Rectal smooth muscle tissue (tissue), 1 donor: ENCODE data around the gene ARFGEF3.

Source experiments
- H3K27ac ChIP-seq: one replicate; pipeline ENCODE4 v1.7.0; 2013; ENCODE audit warnings: low read depth, low read length, inconsistent platforms
- H3K27me3 ChIP-seq: one replicate; pipeline ENCODE4 v1.7.0; 2013; ENCODE audit warnings: low read length; ENCODE audit not compliant: control insufficient read depth, insufficient read depth
- H3K36me3 ChIP-seq: one replicate; pipeline ENCODE4 v1.7.0; 2013; ENCODE audit warnings: low read length; ENCODE audit not compliant: control insufficient read depth, insufficient read depth
- H3K4me1 ChIP-seq: one replicate; pipeline ENCODE4 v1.7.0; 2013; ENCODE audit warnings: low read length; ENCODE audit not compliant: control insufficient read depth, insufficient read depth
- H3K4me3 ChIP-seq: one replicate; pipeline ENCODE4 v1.7.0; 2013; ENCODE audit warnings: low read length
- H3K9ac ChIP-seq: one replicate; pipeline ENCODE4 v1.7.0; 2013; ENCODE audit warnings: low read length

The ARFGEF3 gene

GRCh38 chr6:138374815-138375214, 213.1 kb downstream of the ARFGEF3 start:
- Histone ChIP-seq H3K4me1 (no peaks in the 10 kb centered on the region), H3K27me3 (no peaks in the 10 kb centered on the region), H3K9ac (no peak overlapping the region), H3K36me3 (no peaks in the 10 kb centered on the region), H3K27ac (no peak overlapping the region), H3K4me3 (no peak overlapping the region)

DNA sequence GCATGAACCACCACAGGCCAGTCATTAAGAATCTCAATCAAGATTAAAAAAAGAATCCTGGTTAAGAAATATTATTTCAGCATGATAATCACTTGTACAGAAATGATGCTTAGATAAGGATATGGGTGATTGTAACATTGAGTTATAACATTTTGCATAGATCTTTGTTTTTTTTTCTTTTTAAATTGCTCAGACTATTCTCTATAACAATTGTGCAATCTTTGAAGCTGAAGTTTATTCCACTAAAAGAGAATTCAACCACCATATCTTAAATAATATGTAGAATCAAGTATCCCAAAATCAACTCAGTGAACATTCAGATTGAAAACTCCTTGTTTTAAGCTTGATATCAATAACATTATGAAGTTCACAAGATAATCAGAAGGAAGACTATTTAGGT, 215.3 kb downstream of the ARFGEF3 start:
- H3K9ac ChIP-seq, result no peak overlapping the region
- no peaks in the 10 kb centered on the region for H3K27me3 ChIP-seq
- no peaks in the 10 kb centered on the region for H3K4me1 ChIP-seq
- no peak overlapping the region for H3K27ac ChIP-seq
- no peaks in the 10 kb centered on the region for H3K36me3 ChIP-seq
- no peak overlapping the region for H3K4me3 ChIP-seq

DNA sequence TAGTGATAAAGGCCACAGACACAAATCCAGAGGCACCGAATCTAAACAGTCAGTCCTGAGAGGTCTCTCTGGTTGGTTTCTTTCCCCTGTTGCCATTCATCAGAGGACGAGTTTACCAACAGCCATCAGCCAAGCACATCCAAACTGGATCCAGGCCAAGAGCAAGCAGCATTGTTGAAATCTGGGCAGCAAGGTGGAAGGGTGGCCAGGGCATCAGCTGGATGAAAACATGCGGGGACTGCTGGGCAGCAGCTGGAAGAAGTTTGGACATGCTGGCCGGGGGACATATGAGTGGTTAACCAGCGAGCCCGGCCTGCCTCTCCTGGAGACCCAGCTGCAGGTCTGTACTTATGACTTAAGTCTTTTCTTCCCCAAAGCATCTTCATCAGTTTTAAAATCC, 216.1 kb downstream of the ARFGEF3 start, which contains the start of gene SMIM28:
SMIM28 (plus strand) TSS at position 62 of the 400 bp plus-strand sequence; CDS start at position 230, 168 bp downstream.
- no peaks in the 10 kb centered on the region for H3K4me1 ChIP-seq
- no peaks in the 10 kb centered on the region for H3K27me3 ChIP-seq
- H3K27ac ChIP-seq, result no peak within 1 kb of the TSS
- H3K9ac ChIP-seq, result no peak within 1 kb of the TSS
- H3K4me3 ChIP-seq, result no peak within 1 kb of the TSS
- H3K36me3 ChIP-seq, result no peaks in the 10 kb centered on the region

DNA sequence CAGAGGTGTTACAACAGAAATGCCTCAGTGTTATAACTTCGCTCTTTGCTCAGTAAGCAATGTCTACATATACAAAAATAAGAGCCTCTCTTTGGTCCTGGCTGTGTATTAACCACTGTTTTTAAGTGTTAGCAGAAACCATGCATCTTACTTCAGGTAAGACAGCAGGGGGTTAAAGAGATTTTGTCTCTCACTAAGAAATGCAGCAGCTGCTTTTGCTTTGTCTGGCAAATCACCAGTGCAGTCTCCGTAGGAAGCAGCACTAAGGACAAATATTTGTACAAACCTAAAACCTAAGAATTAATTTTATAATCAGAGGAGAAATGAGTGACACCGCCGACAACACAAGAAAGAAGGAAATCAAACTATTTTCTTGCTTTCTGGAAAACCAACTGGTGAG, 216.7 kb downstream of the ARFGEF3 start:
- H3K4me3 ChIP-seq, result no peak overlapping the region
- H3K4me1 ChIP-seq, result no peaks in the 10 kb centered on the region
- H3K27me3 ChIP-seq, result no peaks in the 10 kb centered on the region
- H3K27ac ChIP-seq, result no peak overlapping the region
- H3K9ac ChIP-seq, result no peak overlapping the region
- no peaks in the 10 kb centered on the region for H3K36me3 ChIP-seq

DNA sequence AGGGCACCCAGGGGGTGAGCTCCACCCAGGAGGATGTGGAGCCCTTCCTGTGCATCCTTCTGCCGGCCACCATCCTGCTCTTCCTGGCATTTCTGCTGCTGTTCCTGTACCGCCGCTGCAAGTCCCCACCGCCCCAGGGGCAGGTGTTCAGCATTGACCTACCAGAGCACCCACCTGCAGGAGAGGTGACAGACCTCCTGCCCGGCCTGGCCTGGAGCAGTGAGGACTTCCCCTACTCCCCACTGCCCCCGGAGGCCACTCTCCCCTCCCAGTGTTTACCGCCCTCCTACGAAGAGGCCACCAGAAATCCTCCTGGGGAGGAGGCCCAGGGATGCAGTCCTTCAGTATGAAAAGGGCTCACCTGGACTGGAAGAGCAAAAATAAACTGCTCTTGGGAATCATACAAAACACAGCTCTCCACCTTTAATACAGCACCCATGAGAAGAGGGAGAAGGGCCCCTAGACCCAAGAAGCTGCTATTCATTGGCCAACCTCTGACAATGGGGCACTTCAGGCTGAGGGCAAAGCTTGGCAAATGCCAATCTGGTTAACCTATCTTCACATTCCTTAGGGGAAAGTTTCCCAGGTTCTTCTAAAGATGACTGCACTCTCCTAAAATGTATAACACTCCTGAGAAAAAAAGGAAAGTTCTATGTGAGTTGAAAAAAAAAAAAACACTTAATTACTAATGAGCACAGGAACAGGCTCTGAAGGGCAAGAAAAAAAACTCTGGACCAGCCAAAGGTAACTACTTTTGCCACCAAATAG, 220.9 kb downstream of the ARFGEF3 start:
- Histone ChIP-seq H3K4me3 (no peak overlapping the region), H3K4me1 (no peaks in the 10 kb centered on the region), H3K27me3 (no peaks in the 10 kb centered on the region), H3K9ac (no peak overlapping the region), H3K27ac (no peak overlapping the region), H3K36me3 (no peaks in the 10 kb centered on the region)

DNA sequence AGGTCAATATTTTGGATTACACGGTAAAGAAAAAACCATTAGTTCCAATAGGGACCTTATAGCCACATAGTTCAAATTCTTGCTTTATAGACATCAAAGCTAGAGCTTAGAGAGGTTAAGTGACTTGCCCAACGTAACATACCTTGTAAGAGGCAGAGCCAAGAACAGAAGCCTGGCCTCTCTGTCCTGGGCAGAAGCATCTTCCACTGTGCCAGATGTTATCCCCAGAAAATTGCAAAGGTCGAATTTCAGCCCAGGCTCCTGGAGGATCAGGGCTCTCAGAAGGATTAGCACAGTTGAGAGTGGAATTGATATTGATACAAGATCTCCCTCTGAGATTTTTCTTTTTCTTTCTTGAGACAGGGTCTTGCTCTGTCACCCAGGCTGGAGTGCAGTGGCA, 222.0 kb downstream of the ARFGEF3 start:
- H3K27ac ChIP-seq, result no peak overlapping the region

GRCh38 chr6:138386897-138387296, 225.2 kb downstream of the ARFGEF3 start:
- Histone ChIP-seq H3K36me3 (no peaks in the 10 kb centered on the region), H3K4me1 (no peaks in the 10 kb centered on the region), H3K4me3 (no peak overlapping the region), H3K27ac (no peak overlapping the region), H3K9ac (no peak overlapping the region), H3K27me3 (no peaks in the 10 kb centered on the region)

More for the DNA sequence above, 222.0 kb downstream of the ARFGEF3 start:
- no peaks in the 10 kb centered on the region for H3K4me1 ChIP-seq
- no peak overlapping the region for H3K9ac ChIP-seq
- H3K36me3 ChIP-seq, result no peaks in the 10 kb centered on the region
- H3K4me3 ChIP-seq, result no peak overlapping the region
- H3K27me3 ChIP-seq, result no peaks in the 10 kb centered on the region

DNA sequence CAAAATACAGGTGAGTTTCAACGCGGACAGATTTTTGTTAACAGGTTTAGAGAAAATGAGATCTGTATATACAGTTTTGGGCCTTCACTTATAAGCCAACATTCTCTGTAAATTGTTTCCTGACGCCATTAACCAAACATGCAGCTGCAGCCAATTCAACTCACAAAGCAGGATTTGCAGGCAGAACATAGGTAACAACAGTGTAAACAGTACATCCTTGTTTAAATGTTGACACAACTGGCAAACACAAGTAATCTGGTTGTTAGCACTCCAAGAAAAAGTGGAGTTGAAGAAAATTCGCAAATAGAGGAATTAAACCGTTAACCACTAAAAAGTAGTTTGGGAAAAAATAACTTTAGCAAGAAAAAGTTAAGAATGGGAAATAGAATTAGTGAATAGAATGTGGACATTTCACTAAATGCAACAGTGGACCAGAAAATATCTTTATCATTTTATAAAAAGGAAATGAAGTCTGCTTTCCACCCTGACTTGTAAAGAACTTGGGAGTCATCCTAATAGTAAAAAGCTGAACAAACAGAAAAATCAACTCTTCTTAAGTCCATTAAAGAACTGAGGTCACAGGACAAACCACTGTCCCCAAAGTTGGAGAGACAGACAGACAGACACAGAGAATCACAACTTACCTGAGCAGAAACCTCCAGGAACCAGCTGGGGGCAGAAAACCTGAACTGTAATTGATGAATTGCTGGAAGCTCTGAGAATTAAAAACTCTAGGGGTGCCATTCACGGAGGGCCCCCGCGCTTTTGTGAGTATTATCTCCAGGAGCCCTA, 226.0 kb downstream of the ARFGEF3 start:
- Histone ChIP-seq H3K4me1 (no peaks in the 10 kb centered on the region), H3K9ac (no peak overlapping the region), H3K4me3 (no peak overlapping the region), H3K27ac (no peak overlapping the region), H3K36me3 (no peaks in the 10 kb centered on the region), H3K27me3 (no peaks in the 10 kb centered on the region)

- H3K27me3 ChIP-seq, result no peaks in the 10 kb centered on the region
- H3K4me3 ChIP-seq, result no peak overlapping the region
- H3K36me3 ChIP-seq, result no peaks in the 10 kb centered on the region
- H3K4me1 ChIP-seq, result no peaks in the 10 kb centered on the region
- no peak overlapping the region for H3K27ac ChIP-seq
- no peak overlapping the region for H3K9ac ChIP-seq
Observed at GRCh38 chr6:138389551-138389950, 227.8 kb downstream of the ARFGEF3 start.
